IMR-90 (cell line): ENCODE measurements around the gene FARP1. TPM values are rescaled to one million over a fixed set of nuclear protein-coding genes. Genes with fewer than 3 reads are reported as not detected.

Experiments
- ATAC-seq: fragments of 200-7000 bp; cut with Tn5 transposase; 2 replicates; pipeline ENCODE4 v1.9.1; 2020; ENCODE audit warnings: low read depth, mild to moderate bottlenecking, moderate library complexity
- BruUV-seq: library from RNA; stranded (reverse); fragments of 400-500 nt; replicated peaks from 2 replicates; lab custom pipeline; 2021; lab: Mats Ljungman, UMichigan
- CTCF ChIA-PET: fragments of 300-600 bp; formaldehyde crosslinking; extraction: SDS; loops from one replicate; lab custom pipeline; 2021; ENCODE audit warnings: antibody characterized with exemption; lab: Yijun Ruan, JAX
- POLR2A ChIA-PET: fragments of 300-600 bp; sonication (Branson Sonifier 250); formaldehyde crosslinking; loops from one replicate; lab custom pipeline; 2022; ENCODE audit warnings: antibody characterized with exemption; ENCODE audit not compliant: unreplicated experiment; lab: Charles Lee
- DNase-seq: peaks from one replicate; pipeline ENCODE4 v3.0.0; 2013
- H2AFZ ChIP-seq: replicated peaks from 2 replicates; pipeline ENCODE3; 2013; ENCODE audit warnings: low read length, mild to moderate bottlenecking; ENCODE audit not compliant: poor library complexity
- H2AK5ac ChIP-seq: 2 replicates; pipeline ENCODE4 v1.6.1; 2013; ENCODE audit warnings: low read depth, low read length, inconsistent platforms
- H2AK9ac ChIP-seq: replicated peaks from 2 replicates; pipeline ENCODE3; 2013; ENCODE audit warnings: mild to moderate bottlenecking, low read depth, low read length, moderate library complexity; ENCODE audit not compliant: poor library complexity
- H2BK120ac ChIP-seq: 2 replicates; pipeline ENCODE4 v1.6.1; 2013; ENCODE audit warnings: low read depth, low read length, inconsistent platforms
- H2BK15ac ChIP-seq: 3 replicates; pipeline ENCODE4 v1.6.1; 2013; ENCODE audit warnings: low read depth, low read length, inconsistent platforms
- H2BK20ac ChIP-seq: 2 replicates; pipeline ENCODE4 v1.6.1; 2013; ENCODE audit warnings: low read depth, mild to moderate bottlenecking, inconsistent platforms, low read length, moderate library complexity
- H2BK5ac ChIP-seq: 2 replicates; pipeline ENCODE4 v1.6.1; 2013; ENCODE audit warnings: mild to moderate bottlenecking, low read depth, low read length, inconsistent platforms; ENCODE audit not compliant: poor library complexity, severe bottlenecking
- H3K14ac ChIP-seq: replicated peaks from 2 replicates; pipeline ENCODE4 v1.6.1; 2013; ENCODE audit warnings: low read depth, low read length, inconsistent platforms
- H3K18ac ChIP-seq: 2 replicates; pipeline ENCODE4 v1.6.1; 2013; ENCODE audit warnings: low read depth, low read length, control low read depth
- H3K23ac ChIP-seq: 2 replicates; pipeline ENCODE4 v1.6.1; 2013; ENCODE audit warnings: low read depth, low read length, inconsistent platforms
- H3K27ac ChIP-seq: 2 replicates; pipeline ENCODE4 v1.5.1; 2013; ENCODE audit warnings: mild to moderate bottlenecking, control low read depth, low read length; ENCODE audit not compliant: insufficient read depth
- H3K27me3 ChIP-seq: 2 replicates; pipeline ENCODE4 v1.6.1; 2013; ENCODE audit warnings: low read length; ENCODE audit not compliant: control insufficient read depth, insufficient read depth
- H3K36me3 ChIP-seq: 2 replicates; pipeline ENCODE4 v1.6.1; 2013; ENCODE audit warnings: low read length, mixed read lengths; ENCODE audit not compliant: control insufficient read depth, insufficient read depth
- H3K4ac ChIP-seq: 2 replicates; pipeline ENCODE4 v1.6.1; 2013; ENCODE audit warnings: low read depth, low read length, inconsistent platforms
- H3K4me1 ChIP-seq: 2 replicates; pipeline ENCODE4 v1.6.1; 2013; ENCODE audit warnings: low read length, mixed read lengths; ENCODE audit not compliant: control insufficient read depth, insufficient read depth
- H3K4me2 ChIP-seq: 2 replicates; pipeline ENCODE4 v1.6.1; 2013; ENCODE audit warnings: low read depth, mild to moderate bottlenecking, control low read depth, low read length, moderate library complexity
- H3K4me3 ChIP-seq: 2 replicates; pipeline ENCODE4 v1.5.1; 2013; ENCODE audit warnings: low read depth, mild to moderate bottlenecking, control low read depth, low read length, moderate library complexity; ENCODE audit not compliant: insufficient read depth
- H3K56ac ChIP-seq: 2 replicates; pipeline ENCODE4 v1.6.1; 2013; ENCODE audit warnings: low read length, inconsistent platforms; ENCODE audit not compliant: insufficient read depth; ENCODE audit errors: extremely low read depth
- H3K79me1 ChIP-seq, 2 experiments: 2 replicates each; pipeline ENCODE4 v1.6.1; 2013; ENCODE audit warnings: low read length in 2 of 2, inconsistent platforms in 1 of 2, low read depth in 1 of 2
- H3K9ac ChIP-seq: 2 replicates; pipeline ENCODE4 v1.6.1; 2013; ENCODE audit warnings: low read depth, low read length, control low read depth
- H3K9me1 ChIP-seq: 2 replicates; pipeline ENCODE4 v1.6.1; 2013; ENCODE audit warnings: low read length, inconsistent platforms; ENCODE audit not compliant: insufficient read depth
- H3K9me3 ChIP-seq: 2 replicates; pipeline ENCODE4 v1.6.1; 2013; ENCODE audit warnings: low read length; ENCODE audit not compliant: control insufficient read depth, insufficient read depth
- H4K20me1 ChIP-seq: 2 replicates; pipeline ENCODE4 v1.6.1; 2013; ENCODE audit warnings: low read length, inconsistent platforms; ENCODE audit not compliant: insufficient read depth
- H4K5ac ChIP-seq: 2 replicates; pipeline ENCODE4 v1.6.1; 2013; ENCODE audit warnings: mild to moderate bottlenecking, low read depth, low read length, control low read depth
- H4K8ac ChIP-seq, 2 experiments: 2 replicates each; pipeline ENCODE4 v1.6.1; 2013; ENCODE audit warnings: low read depth in 2 of 2, low read length in 2 of 2, control low read depth in 1 of 2, inconsistent platforms in 1 of 2
- H4K91ac ChIP-seq: 2 replicates; pipeline ENCODE4 v1.6.1; 2013; ENCODE audit warnings: low read depth, low read length, inconsistent platforms; ENCODE audit not compliant: insufficient read depth
- CEBPB ChIP-seq: IDR thresholded peaks from 2 replicates; pipeline ENCODE4 v1.6.1; 2012; ENCODE audit warnings: low read depth, low read length, improper control_type of control experiment
- CHD1 ChIP-seq: IDR thresholded peaks from 2 replicates; pipeline ENCODE4 v1.6.1; 2012; ENCODE audit warnings: low read depth, low read length, improper control_type of control experiment
- CTCF ChIP-seq: conservative IDR thresholded peaks from 2 replicates; pipeline ENCODE4 v1.5.1; 2012; ENCODE audit warnings: mild to moderate bottlenecking, low read depth, low read length, improper control_type of control experiment
- MAFK ChIP-seq: IDR thresholded peaks from 2 replicates; pipeline ENCODE4 v1.6.1; 2012; ENCODE audit warnings: low read depth, low read length, improper control_type of control experiment
- MXI1 ChIP-seq: IDR thresholded peaks from 2 replicates; pipeline ENCODE4 v1.6.1; 2012; ENCODE audit warnings: low read depth, mild to moderate bottlenecking, low read length, moderate library complexity, borderline replicate concordance
- POLR2A ChIP-seq: IDR thresholded peaks from 2 replicates; pipeline ENCODE4 v1.6.1; 2012; ENCODE audit warnings: mild to moderate bottlenecking, low read depth, low read length
- RCOR1 ChIP-seq: IDR thresholded peaks from 2 replicates; pipeline ENCODE4 v1.6.1; 2012; ENCODE audit warnings: mild to moderate bottlenecking, low read length, improper control_type of control experiment; ENCODE audit not compliant: insufficient replicate concordance
- RFX5 ChIP-seq: IDR thresholded peaks from 2 replicates; pipeline ENCODE4 v1.8.0; 2012; ENCODE audit warnings: low read depth, mild to moderate bottlenecking, low read length, moderate library complexity
- USF2 ChIP-seq: fragments of 150-350 bp; IDR thresholded peaks from 2 replicates; pipeline ENCODE4 v1.6.1; 2017; ENCODE audit warnings: mild to moderate bottlenecking, antibody characterized with exemption, low read length, low read depth
- WGBS, 2 experiments: methylation state at CpG; one replicate each; pipeline versions ENCODE4 v1.1.5 to v1.1.7; 2013; ENCODE audit warnings: missing lambda C conversion rate in 2 of 2; ENCODE audit not compliant: insufficient read length in 1 of 2; ENCODE audit errors: extremely low coverage in 2 of 2; 5-methylcytosine and 5-hydroxymethylcytosine counted together
- dilution Hi-C: fragments of 300-500 bp; cut with HindIII; formaldehyde crosslinking; loops from one replicate; pipeline ENCODE4 v1.14.3; 2018; ENCODE audit warnings: low sequenced_read_pairs; ENCODE audit not compliant: unreplicated experiment
- in situ Hi-C: fragments of 300-500 bp; cut with MboI; formaldehyde crosslinking; loops from 3 replicates; pipeline ENCODE4 v1.14.3; 2019; ENCODE audit warnings: low sequenced_read_pairs, inconsistent platforms, mixed read lengths
- intact Hi-C: fragments of 100-400 bp; cut with micrococcal nuclease; formaldehyde crosslinking; loops from 2 replicates; pipeline ENCODE4 v1.10.0; 2022
- polyA plus RNA-seq, 3 experiments: library from polyadenylated mRNA; depleted of rRNA; stranded (reverse); fragments of >200 nt; gene quantifications; 2 replicates each; pipeline ENCODE4 v1.2.3, GENCODE V29; 2012; ENCODE audit warnings: low replicate concordance in 1 of 3
- total RNA-seq: library from RNA; depleted of rRNA; stranded (reverse); fragments of >200 nt; gene quantifications from 2 replicates; pipeline ENCODE4 v1.2.3, GENCODE V29; 2012

The FARP1 gene
- total and polyA plus RNA-seq, 2 of the 4 experiments (the other 2 are of a cell fraction): 39.6 to 57.0 TPM

- H3K79me1 ChIP-seq: peaks cover 43 to 85% of the 10 kb centered on the region in 2 experiments
- dilution Hi-C loops: no loop called here
- peak overlapping the region; percentile 61 for H4K91ac ChIP-seq
- H2BK5ac ChIP-seq: no peak overlapping the region
- BruUV-seq: no TSS peak
- peak overlapping the region in 1 of 2 experiments; percentile 12; a peak in 1 of 4 replicates for H4K8ac ChIP-seq
- no peaks in the 10 kb centered on the region for H3K9me3 ChIP-seq
- in situ Hi-C loops: no loop called here
- no peak for DNase-seq
- peak overlapping the region; percentile 57; the same call in 1 of the 2 replicates for H2BK20ac ChIP-seq
- H3K4me2 ChIP-seq: no peak overlapping the region
- H3K4ac ChIP-seq: peak overlapping the region; percentile 65
- H4K20me1 ChIP-seq: peaks cover 16% of the 10 kb centered on the region
- peaks cover 49% of the 10 kb centered on the region for H3K4me1 ChIP-seq
- intact Hi-C loops: loop anchor here (5.0 kb wide), 1 partner anchor 157 kb away; no protein-coding TSS in a partner anchor
- H3K9me1 ChIP-seq: peaks cover 34% of the 10 kb centered on the region
- H3K56ac ChIP-seq: no peak overlapping the region
- CTCF ChIA-PET: no interaction called here
- H2BK15ac ChIP-seq: peak overlapping the region; percentile 22; the same call in 1 of the 3 replicates
- no peak for ATAC-seq
- peak overlapping the region; percentile 63; the same call in 1 of the 2 replicates for H2AK5ac ChIP-seq
- no peak overlapping the region for H3K4me3 ChIP-seq
- H3K27ac ChIP-seq: peak overlapping the region; percentile 38; the same call in 1 of the 2 replicates
- peak overlapping the region; percentile 73 for H3K23ac ChIP-seq
- no peak overlapping the region for H3K9ac ChIP-seq
- TF ChIP-seq RCOR1 (no peak), CEBPB (no peak), MXI1 (no peak), CTCF (no peak), CHD1 (no peak), USF2 (no peak), RFX5 (no peak), MAFK (no peak), POLR2A (no peak)
- H2AFZ ChIP-seq: no peak overlapping the region
- no peaks in the 10 kb centered on the region for H3K27me3 ChIP-seq
- peak overlapping the region; percentile 74 for H3K14ac ChIP-seq
- peak overlapping the region; percentile 50 for H3K18ac ChIP-seq
- peak overlapping the region; percentile 57; the same call in 1 of the 2 replicates for H4K5ac ChIP-seq
- H2BK120ac ChIP-seq: peak overlapping the region; percentile 57
- no CpG with 5 or more reads among the region's 6 CpGs for WGBS, 2 experiments
- POLR2A ChIA-PET: no interaction called here
- no peak overlapping the region for H2AK9ac ChIP-seq
- H3K36me3 ChIP-seq: peaks cover 4% of the 10 kb centered on the region
Measured at GRCh38 chr13:98303858-98304257, 161.0 kb downstream of the FARP1 start.
